ENCODE results near the gene YPEL2. TPM values are rescaled to one million over a fixed set of nuclear protein-coding genes. Genes with fewer than 3 reads are reported as not detected.

YPEL2 gene
- total RNA-seq, 1 experiment from 2014 or later: 1.1 TPM

Small RNA genes lying within 50 kb of the gene (microRNA-seq; reads per million reads assigned to microRNA genes)
- gene MIR4729 (ENCODE audit: unreplicated experiment): not detected

Other genes with a start within 250 kb of the YPEL2 start
- 43.3 TPM for gene TRIM37, start 224.8 kb upstream of the YPEL2 start, total RNA-seq (2021; ENCODE audit: unreplicated experiment)
- 30.3 TPM for gene SKA2, start 176.5 kb upstream of the YPEL2 start, total RNA-seq (2021; ENCODE audit: unreplicated experiment)
- 39.8 TPM for gene PRR11, start 175.9 kb upstream of the YPEL2 start, total RNA-seq (2021; ENCODE audit: unreplicated experiment)
- gene SMG8, start 121.6 kb upstream of the YPEL2 start, total RNA-seq (2021; ENCODE audit: unreplicated experiment): 11.9 TPM
- 0.26 TPM for gene GDPD1, start 111.1 kb upstream of the YPEL2 start, total RNA-seq (2021; ENCODE audit: unreplicated experiment)
- 16.2 TPM for gene DHX40, start 234.0 kb downstream of the YPEL2 start, total RNA-seq (2021; ENCODE audit: unreplicated experiment)

Measured in Panc1 (cell line).